ENCODE measurements around the gene SNAPIN.

SNAPIN gene

DNA sequence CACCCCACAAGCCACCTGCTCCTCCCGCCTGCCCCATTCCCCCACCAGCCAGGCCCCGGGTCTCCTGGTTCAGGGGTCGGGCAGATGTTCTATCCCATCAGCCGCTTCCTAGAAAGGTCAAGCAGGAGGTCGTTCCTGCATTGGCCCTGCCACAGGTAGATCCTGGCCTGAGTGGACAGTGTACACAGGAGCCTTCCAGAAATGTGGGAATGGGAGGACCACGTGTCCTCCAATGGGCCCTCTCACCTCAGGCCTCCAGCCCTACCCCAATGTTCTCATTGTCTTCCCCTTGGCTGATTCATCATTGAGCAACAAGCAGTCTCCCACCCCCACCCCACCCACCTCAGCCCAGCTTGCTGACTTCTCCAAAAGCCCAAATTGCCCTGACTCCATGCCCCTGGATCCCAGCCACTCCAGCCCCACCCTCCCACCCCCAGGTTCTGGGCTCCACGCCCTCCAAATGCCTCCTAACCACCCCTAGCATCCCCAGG is 47.6 kb upstream of the SNAPIN start:
- Histone ChIP-seq H3K4me2 (ENCODE audit: low read length) (no peak overlapping the region), H3K79me2 (ENCODE audit: low read length) (no peaks in the 10 kb centered on the region), H3K36me3 (replicated peaks; ENCODE audit: low read depth, low read length) (no peaks in the 10 kb centered on the region), H3K9me3 (ENCODE audit: insufficient read depth, low read length) (no peaks in the 10 kb centered on the region), H3K4me3 (ENCODE audit: low read length) (no peak overlapping the region), H3K27me3 (ENCODE audit: low read depth, low read length) (no peaks in the 10 kb centered on the region), H2AFZ (ENCODE audit: low read depth, low read length) (no peak overlapping the region), H3K4me1 (ENCODE audit: low read length) (peaks cover 26% of the 10 kb centered on the region), H3K9ac (ENCODE audit: low read length) (no peak overlapping the region), H4K20me1 (ENCODE audit: insufficient read depth, low read length) (no peaks in the 10 kb centered on the region), H3K27ac (ENCODE audit: low read length) (no peak overlapping the region)
- TF ChIP-seq, protein P1, sequence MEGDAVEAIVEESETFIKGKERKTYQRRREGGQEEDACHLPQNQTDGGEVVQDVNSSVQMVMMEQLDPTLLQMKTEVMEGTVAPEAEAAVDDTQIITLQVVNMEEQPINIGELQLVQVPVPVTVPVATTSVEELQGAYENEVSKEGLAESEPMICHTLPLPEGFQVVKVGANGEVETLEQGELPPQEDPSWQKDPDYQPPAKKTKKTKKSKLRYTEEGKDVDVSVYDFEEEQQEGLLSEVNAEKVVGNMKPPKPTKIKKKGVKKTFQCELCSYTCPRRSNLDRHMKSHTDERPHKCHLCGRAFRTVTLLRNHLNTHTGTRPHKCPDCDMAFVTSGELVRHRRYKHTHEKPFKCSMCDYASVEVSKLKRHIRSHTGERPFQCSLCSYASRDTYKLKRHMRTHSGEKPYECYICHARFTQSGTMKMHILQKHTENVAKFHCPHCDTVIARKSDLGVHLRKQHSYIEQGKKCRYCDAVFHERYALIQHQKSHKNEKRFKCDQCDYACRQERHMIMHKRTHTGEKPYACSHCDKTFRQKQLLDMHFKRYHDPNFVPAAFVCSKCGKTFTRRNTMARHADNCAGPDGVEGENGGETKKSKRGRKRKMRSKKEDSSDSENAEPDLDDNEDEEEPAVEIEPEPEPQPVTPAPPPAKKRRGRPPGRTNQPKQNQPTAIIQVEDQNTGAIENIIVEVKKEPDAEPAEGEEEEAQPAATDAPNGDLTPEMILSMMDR (IDR thresholded peaks at IDR 0.05; ENCODE audit: low read depth, low read length): no peak
- no peak for TF ChIP-seq EZH2phosphoT487 (IDR thresholded peaks at IDR 0.05; ENCODE audit: low read depth)

DNA sequence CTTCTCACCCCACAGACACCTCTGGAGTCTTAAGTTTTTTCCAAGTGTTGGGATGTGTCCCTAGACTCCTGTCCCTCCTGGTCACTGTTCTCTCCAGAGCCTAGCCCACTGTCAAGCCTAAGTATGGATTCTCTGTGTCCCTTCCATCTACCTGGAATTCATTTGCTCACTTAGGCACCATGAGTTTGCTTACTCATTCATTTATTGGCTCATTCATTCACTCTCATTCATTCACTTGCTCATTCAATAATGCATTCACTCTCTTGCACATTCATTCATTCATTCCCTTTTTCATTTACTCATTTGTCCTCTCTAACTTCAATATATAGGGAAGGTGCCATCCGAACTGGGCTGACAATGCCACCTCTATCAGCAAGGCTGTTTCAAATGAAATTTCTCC is 47.1 kb upstream of the SNAPIN start:
- H3K4me3 ChIP-seq (ENCODE audit: low read length): no peak overlapping the region
- H3K4me1 ChIP-seq (ENCODE audit: low read length): peaks cover 26% of the 10 kb centered on the region
- TF ChIP-seq EZH2phosphoT487 (IDR thresholded peaks at IDR 0.05; ENCODE audit: low read depth): no peak
- TF ChIP-seq, protein P1 (IDR thresholded peaks at IDR 0.05; ENCODE audit: low read depth, low read length): no peak
- H3K9ac ChIP-seq (ENCODE audit: low read length): no peak overlapping the region
- H3K9me3 ChIP-seq (ENCODE audit: insufficient read depth, low read length): no peaks in the 10 kb centered on the region
- no peaks in the 10 kb centered on the region for H3K79me2 ChIP-seq (ENCODE audit: low read length)
- no peak overlapping the region for H3K27ac ChIP-seq (ENCODE audit: low read length)
- no peak overlapping the region for H3K4me2 ChIP-seq (ENCODE audit: low read length)
- no peak overlapping the region for H2AFZ ChIP-seq (ENCODE audit: low read depth, low read length)
- H4K20me1 ChIP-seq (ENCODE audit: insufficient read depth, low read length): no peaks in the 10 kb centered on the region
- no peaks in the 10 kb centered on the region for H3K27me3 ChIP-seq (ENCODE audit: low read depth, low read length)
- H3K36me3 ChIP-seq (replicated peaks; ENCODE audit: low read depth, low read length): no peaks in the 10 kb centered on the region

DNA sequence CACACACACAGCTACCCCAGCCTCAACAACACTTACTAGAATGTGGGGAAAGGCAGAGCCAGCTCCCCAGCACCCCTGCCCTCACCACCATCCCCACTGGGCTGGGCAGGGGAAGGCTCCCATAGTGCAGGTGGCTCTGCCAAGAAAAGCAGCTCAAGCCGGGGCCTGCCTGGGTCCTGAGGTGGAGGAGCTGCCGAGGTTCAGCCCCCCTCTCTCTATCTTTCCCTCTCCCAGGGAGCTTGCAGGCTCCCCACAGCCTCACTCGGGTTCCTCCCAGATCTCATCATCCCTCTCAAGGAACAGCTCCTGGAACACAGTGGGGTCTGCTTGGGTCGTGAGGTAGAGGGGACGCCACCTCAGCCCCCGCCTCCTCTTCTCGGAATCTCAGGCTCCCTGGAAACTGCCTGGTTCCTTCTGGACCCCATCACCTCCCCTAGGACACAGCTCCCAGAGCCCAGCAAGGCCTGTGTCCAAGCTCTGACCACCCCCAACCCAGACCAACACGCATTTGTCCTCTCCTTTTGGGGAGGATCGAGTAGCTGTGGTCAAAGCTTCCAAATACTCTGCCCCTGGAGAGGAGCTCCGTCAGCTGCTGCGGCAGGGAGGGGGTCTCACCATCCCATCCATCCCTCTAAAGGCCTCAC is 46.3 kb upstream of the SNAPIN start:
- TF ChIP-seq EZH2phosphoT487 (IDR thresholded peaks at IDR 0.05; ENCODE audit: low read depth): no peak
- TF ChIP-seq, protein P1 (IDR thresholded peaks at IDR 0.05; ENCODE audit: low read depth, low read length): no peak
- Histone ChIP-seq H3K36me3 (replicated peaks; ENCODE audit: low read depth, low read length) (no peaks in the 10 kb centered on the region), H3K4me3 (ENCODE audit: low read length) (no peak overlapping the region), H3K9me3 (ENCODE audit: insufficient read depth, low read length) (no peaks in the 10 kb centered on the region), H3K79me2 (ENCODE audit: low read length) (no peaks in the 10 kb centered on the region), H3K9ac (ENCODE audit: low read length) (no peak overlapping the region), H2AFZ (ENCODE audit: low read depth, low read length) (no peak overlapping the region), H3K27ac (ENCODE audit: low read length) (no peak overlapping the region), H3K4me1 (ENCODE audit: low read length) (peaks cover 26% of the 10 kb centered on the region), H4K20me1 (ENCODE audit: insufficient read depth, low read length) (no peaks in the 10 kb centered on the region), H3K4me2 (ENCODE audit: low read length) (no peak overlapping the region), H3K27me3 (ENCODE audit: low read depth, low read length) (no peaks in the 10 kb centered on the region)

DNA sequence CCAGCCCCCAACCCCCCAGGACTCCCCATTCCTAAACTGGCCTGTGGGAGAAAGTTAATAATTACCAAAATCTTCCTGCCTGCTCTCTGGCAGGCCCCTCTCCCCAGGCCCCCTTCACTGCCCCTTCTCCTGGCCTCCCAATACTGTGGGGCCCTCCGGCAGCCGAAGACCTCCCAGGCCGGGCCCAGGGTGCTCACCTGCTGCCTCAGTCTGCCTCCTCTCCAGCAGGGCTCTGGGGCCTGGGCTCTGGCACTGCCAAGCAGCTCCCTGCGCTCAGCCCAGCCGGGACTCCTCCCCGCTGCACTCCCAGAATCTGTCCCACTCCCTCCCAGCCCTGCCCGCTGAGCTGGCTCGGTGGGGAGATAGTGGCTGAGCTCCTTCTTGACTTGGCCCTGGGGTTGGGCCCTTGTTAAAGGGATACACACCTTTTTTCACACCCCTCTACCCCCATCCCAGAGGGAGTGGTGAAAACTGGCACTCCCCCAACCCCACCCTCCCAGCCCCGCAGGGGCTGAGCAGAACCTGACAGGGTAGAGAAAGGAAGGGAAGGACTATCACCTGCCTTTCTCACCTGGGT is 45.7 kb upstream of the SNAPIN start, which contains the start of gene S100A16:
Gene S100A16 (minus strand): TSS at position 383 of the 577 bp plus-strand sequence. CDS start 4,986 bp downstream, outside the sequence.
- H2AFZ ChIP-seq (ENCODE audit: low read depth, low read length): no peak within 1 kb of the TSS
- no peaks in the 10 kb centered on the region for H3K9me3 ChIP-seq (ENCODE audit: insufficient read depth, low read length)
- no peaks in the 10 kb centered on the region for H4K20me1 ChIP-seq (ENCODE audit: insufficient read depth, low read length)
- H3K36me3 ChIP-seq (replicated peaks; ENCODE audit: low read depth, low read length): no peaks in the 10 kb centered on the region
- no peak within 1 kb of the TSS for H3K4me3 ChIP-seq (ENCODE audit: low read length)
- no peaks in the 10 kb centered on the region for H3K79me2 ChIP-seq (ENCODE audit: low read length)
- TF ChIP-seq, protein P1 (IDR thresholded peaks at IDR 0.05; ENCODE audit: low read depth, low read length): no peak
- no peak for TF ChIP-seq EZH2phosphoT487 (IDR thresholded peaks at IDR 0.05; ENCODE audit: low read depth)
- peaks cover 30% of the 10 kb centered on the region for H3K4me1 ChIP-seq (ENCODE audit: low read length)
- no peaks in the 10 kb centered on the region for H3K27me3 ChIP-seq (ENCODE audit: low read depth, low read length)
- no peak within 1 kb of the TSS for H3K27ac ChIP-seq (ENCODE audit: low read length)
- no peak within 1 kb of the TSS for H3K4me2 ChIP-seq (ENCODE audit: low read length)
- H3K9ac ChIP-seq (ENCODE audit: low read length): no peak within 1 kb of the TSS

Measured in OCI-LY3 (cell line).